ENCODE data around the gene UBE2D2.

DNA sequence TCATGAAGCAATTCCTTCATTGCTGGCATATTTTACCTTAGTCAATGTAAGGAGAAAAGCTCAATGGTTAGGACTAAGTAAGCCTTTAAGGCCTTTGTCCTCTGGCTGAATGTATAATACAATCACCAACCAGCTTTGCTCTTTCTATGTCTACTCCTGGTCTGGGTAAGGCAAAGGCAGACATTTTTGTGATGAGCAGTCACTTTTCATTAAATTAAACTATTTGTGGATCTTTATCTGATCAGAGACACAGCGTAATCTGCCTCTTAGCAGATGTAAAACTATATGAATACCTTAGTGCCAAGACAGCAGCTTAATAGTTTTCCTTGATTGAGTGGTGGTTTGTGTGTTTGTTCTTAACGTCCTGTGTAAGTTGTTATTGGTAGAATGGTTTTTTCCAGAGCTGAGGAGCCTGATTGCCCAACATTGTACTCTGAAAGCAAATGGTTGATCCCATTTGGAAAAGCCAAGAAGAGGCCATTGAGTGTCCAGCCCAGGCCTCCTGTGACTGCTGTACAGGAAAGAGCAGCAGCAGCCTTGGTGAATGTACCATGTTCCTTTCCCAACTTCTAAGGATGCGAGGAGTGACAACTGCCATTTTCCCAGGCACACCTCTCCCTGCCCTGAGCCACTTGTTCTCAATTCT is 70.5 kb downstream of the UBE2D2 start:
- TF ChIP-seq, protein P1, sequence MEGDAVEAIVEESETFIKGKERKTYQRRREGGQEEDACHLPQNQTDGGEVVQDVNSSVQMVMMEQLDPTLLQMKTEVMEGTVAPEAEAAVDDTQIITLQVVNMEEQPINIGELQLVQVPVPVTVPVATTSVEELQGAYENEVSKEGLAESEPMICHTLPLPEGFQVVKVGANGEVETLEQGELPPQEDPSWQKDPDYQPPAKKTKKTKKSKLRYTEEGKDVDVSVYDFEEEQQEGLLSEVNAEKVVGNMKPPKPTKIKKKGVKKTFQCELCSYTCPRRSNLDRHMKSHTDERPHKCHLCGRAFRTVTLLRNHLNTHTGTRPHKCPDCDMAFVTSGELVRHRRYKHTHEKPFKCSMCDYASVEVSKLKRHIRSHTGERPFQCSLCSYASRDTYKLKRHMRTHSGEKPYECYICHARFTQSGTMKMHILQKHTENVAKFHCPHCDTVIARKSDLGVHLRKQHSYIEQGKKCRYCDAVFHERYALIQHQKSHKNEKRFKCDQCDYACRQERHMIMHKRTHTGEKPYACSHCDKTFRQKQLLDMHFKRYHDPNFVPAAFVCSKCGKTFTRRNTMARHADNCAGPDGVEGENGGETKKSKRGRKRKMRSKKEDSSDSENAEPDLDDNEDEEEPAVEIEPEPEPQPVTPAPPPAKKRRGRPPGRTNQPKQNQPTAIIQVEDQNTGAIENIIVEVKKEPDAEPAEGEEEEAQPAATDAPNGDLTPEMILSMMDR (conservative IDR thresholded peaks at IDR 0.05; ENCODE audit: low read depth in 2 of 2): no peak
- TF ChIP-seq POLR2AphosphoS5 (IDR thresholded peaks at IDR 0.05; ENCODE audit: low read depth): no peak
- TF ChIP-seq, protein P2, sequence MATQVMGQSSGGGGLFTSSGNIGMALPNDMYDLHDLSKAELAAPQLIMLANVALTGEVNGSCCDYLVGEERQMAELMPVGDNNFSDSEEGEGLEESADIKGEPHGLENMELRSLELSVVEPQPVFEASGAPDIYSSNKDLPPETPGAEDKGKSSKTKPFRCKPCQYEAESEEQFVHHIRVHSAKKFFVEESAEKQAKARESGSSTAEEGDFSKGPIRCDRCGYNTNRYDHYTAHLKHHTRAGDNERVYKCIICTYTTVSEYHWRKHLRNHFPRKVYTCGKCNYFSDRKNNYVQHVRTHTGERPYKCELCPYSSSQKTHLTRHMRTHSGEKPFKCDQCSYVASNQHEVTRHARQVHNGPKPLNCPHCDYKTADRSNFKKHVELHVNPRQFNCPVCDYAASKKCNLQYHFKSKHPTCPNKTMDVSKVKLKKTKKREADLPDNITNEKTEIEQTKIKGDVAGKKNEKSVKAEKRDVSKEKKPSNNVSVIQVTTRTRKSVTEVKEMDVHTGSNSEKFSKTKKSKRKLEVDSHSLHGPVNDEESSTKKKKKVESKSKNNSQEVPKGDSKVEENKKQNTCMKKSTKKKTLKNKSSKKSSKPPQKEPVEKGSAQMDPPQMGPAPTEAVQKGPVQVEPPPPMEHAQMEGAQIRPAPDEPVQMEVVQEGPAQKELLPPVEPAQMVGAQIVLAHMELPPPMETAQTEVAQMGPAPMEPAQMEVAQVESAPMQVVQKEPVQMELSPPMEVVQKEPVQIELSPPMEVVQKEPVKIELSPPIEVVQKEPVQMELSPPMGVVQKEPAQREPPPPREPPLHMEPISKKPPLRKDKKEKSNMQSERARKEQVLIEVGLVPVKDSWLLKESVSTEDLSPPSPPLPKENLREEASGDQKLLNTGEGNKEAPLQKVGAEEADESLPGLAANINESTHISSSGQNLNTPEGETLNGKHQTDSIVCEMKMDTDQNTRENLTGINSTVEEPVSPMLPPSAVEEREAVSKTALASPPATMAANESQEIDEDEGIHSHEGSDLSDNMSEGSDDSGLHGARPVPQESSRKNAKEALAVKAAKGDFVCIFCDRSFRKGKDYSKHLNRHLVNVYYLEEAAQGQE (IDR thresholded peaks at IDR 0.05; ENCODE audit: unreplicated experiment): no peak
- no peak for TF ChIP-seq EZH2phosphoT487 (IDR thresholded peaks at IDR 0.05; ENCODE audit: unreplicated experiment)
- no peak for TF ChIP-seq EZH2 (IDR thresholded peaks at IDR 0.05; ENCODE audit: low read depth, unreplicated experiment)
- TF ChIP-seq NANOG (IDR thresholded peaks at IDR 0.05; ENCODE audit: borderline replicate concordance): no peak
- TF ChIP-seq JUNB (IDR thresholded peaks at IDR 0.05; ENCODE audit: unreplicated experiment): no peak
- TF ChIP-seq STAT1 (IDR thresholded peaks at IDR 0.05; ENCODE audit: unreplicated experiment): no peak
- TF ChIP-seq ZNF331 (CRISPR knock-in tag; IDR thresholded peaks at IDR 0.05; ENCODE audit: low read depth): no peak
- no peak for TF ChIP-seq CREB1 (CRISPR knock-in tag; IDR thresholded peaks at IDR 0.05; ENCODE audit: low read depth)
- TF ChIP-seq, protein P3, sequence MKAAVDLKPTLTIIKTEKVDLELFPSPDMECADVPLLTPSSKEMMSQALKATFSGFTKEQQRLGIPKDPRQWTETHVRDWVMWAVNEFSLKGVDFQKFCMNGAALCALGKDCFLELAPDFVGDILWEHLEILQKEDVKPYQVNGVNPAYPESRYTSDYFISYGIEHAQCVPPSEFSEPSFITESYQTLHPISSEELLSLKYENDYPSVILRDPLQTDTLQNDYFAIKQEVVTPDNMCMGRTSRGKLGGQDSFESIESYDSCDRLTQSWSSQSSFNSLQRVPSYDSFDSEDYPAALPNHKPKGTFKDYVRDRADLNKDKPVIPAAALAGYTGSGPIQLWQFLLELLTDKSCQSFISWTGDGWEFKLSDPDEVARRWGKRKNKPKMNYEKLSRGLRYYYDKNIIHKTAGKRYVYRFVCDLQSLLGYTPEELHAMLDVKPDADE (IDR thresholded peaks at IDR 0.05): no peak
- TF ChIP-seq, protein P4, sequence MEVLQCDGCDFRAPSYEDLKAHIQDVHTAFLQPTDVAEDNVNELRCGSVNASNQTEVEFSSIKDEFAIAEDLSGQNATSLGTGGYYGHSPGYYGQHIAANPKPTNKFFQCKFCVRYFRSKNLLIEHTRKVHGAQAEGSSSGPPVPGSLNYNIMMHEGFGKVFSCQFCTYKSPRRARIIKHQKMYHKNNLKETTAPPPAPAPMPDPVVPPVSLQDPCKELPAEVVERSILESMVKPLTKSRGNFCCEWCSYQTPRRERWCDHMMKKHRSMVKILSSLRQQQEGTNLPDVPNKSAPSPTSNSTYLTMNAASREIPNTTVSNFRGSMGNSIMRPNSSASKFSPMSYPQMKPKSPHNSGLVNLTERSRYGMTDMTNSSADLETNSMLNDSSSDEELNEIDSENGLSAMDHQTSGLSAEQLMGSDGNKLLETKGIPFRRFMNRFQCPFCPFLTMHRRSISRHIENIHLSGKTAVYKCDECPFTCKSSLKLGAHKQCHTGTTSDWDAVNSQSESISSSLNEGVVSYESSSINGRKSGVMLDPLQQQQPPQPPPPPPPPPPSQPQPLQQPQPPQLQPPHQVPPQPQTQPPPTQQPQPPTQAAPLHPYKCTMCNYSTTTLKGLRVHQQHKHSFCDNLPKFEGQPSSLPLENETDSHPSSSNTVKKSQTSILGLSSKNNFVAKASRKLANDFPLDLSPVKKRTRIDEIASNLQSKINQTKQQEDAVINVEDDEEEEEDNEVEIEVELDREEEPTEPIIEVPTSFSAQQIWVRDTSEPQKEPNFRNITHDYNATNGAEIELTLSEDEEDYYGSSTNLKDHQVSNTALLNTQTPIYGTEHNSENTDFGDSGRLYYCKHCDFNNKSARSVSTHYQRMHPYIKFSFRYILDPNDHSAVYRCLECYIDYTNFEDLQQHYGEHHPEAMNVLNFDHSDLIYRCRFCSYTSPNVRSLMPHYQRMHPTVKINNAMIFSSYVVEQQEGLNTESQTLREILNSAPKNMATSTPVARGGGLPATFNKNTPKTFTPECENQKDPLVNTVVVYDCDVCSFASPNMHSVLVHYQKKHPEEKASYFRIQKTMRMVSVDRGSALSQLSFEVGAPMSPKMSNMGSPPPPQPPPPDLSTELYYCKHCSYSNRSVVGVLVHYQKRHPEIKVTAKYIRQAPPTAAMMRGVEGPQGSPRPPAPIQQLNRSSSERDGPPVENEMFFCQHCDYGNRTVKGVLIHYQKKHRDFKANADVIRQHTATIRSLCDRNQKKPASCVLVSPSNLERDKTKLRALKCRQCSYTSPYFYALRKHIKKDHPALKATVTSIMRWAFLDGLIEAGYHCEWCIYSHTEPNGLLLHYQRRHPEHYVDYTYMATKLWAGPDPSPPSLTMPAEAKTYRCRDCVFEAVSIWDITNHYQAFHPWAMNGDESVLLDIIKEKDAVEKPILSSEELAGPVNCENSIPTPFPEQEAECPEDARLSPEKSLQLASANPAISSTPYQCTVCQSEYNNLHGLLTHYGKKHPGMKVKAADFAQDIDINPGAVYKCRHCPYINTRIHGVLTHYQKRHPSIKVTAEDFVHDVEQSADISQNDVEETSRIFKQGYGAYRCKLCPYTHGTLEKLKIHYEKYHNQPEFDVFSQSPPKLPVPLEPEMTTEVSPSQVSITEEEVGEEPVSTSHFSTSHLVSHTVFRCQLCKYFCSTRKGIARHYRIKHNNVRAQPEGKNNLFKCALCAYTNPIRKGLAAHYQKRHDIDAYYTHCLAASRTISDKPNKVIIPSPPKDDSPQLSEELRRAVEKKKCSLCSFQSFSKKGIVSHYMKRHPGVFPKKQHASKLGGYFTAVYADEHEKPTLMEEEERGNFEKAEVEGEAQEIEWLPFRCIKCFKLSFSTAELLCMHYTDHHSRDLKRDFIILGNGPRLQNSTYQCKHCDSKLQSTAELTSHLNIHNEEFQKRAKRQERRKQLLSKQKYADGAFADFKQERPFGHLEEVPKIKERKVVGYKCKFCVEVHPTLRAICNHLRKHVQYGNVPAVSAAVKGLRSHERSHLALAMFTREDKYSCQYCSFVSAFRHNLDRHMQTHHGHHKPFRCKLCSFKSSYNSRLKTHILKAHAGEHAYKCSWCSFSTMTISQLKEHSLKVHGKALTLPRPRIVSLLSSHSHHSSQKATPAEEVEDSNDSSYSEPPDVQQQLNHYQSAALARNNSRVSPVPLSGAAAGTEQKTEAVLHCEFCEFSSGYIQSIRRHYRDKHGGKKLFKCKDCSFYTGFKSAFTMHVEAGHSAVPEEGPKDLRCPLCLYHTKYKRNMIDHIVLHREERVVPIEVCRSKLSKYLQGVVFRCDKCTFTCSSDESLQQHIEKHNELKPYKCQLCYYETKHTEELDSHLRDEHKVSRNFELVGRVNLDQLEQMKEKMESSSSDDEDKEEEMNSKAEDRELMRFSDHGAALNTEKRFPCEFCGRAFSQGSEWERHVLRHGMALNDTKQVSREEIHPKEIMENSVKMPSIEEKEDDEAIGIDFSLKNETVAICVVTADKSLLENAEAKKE (CRISPR knock-in tag; IDR thresholded peaks at IDR 0.05): no peak
